HepG2 (cell line): ENCODE data around the gene C5. TPM values are rescaled to one million over a fixed set of nuclear protein-coding genes. Genes with fewer than 3 reads are reported as not detected.

Experiments used
- ATAC-seq: fragments of 200-7000 bp; cut with Tn5 transposase; 3 replicates; pipeline ENCODE4 v1.9.1; 2020; ENCODE audit warnings: mild to moderate bottlenecking, moderate library complexity
- BruUV-seq: library from RNA; stranded (reverse); fragments of 400-500 nt; replicated peaks from 2 replicates; lab custom pipeline; 2021; lab: Mats Ljungman, UMichigan
- CTCF ChIA-PET: fragments of 300-600 bp; formaldehyde crosslinking; extraction: SDS; loops from one replicate; lab custom pipeline; 2021; ENCODE audit warnings: low total read pairs, inconsistent platforms, low intra/inter-chr PET ratio; lab: Yijun Ruan, JAX
- POLR2A ChIA-PET: fragments of 350-600 bp; sonication (Branson Sonifier 250); formaldehyde crosslinking; loops from one replicate; lab custom pipeline; 2020; ENCODE audit warnings: antibody characterized with exemption, inconsistent platforms; lab: Yijun Ruan, JAX
- DNase-seq: peaks from one replicate; pipeline ENCODE4 v3.0.0-alpha.2; 2015; ENCODE audit warnings: low spot score
- FAIRE-seq: peaks from 3 replicates; lab custom pipeline; 2011; peaks lifted over from hg19 to GRCh38; lab: Jason Lieb, UNC
- H2AFZ ChIP-seq: one replicate; pipeline ENCODE4 v1.6.1; 2011; ENCODE audit warnings: low read length, inconsistent platforms
- H3K27ac ChIP-seq: fragments of 300-600 bp; 3 replicates; pipeline ENCODE4 v1.8.0; 2011; ENCODE audit warnings: mixed run types, mild to moderate bottlenecking, mixed read lengths, low read length, inconsistent platforms; ENCODE audit not compliant: insufficient read depth; ENCODE audit errors: extremely low read length
- H3K27me3 ChIP-seq, 2 experiments: fragments of 200-600 bp in 1 of 2; 2 replicates in 1 of 2; 3 replicates in 1 of 2; pipeline versions ENCODE4 v1.6.0 to v1.8.0; 2011; ENCODE audit warnings: low read length in 2 of 2, mild to moderate bottlenecking in 2 of 2, moderate library complexity in 2 of 2, inconsistent platforms in 1 of 2; ENCODE audit not compliant: insufficient read depth in 2 of 2, control insufficient read depth in 1 of 2
- H3K36me3 ChIP-seq, 2 experiments: fragments of 200-600 bp in 1 of 2; replicated peaks in 1 of 2; 2 replicates in 1 of 2; 3 replicates in 1 of 2; pipeline versions ENCODE4 v1.5.1 to v1.8.0; 2011; ENCODE audit warnings: low read length in 2 of 2, inconsistent platforms in 1 of 2; ENCODE audit not compliant: insufficient read depth in 2 of 2, control insufficient read depth in 1 of 2
- H3K4me1 ChIP-seq: 2 replicates; pipeline ENCODE4 v1.5.1; 2012; ENCODE audit warnings: low read length, inconsistent platforms; ENCODE audit not compliant: insufficient read depth
- H3K4me2 ChIP-seq: 2 replicates; pipeline ENCODE4 v1.6.0; 2011; ENCODE audit warnings: low read depth, low read length, inconsistent platforms
- H3K4me3 ChIP-seq, 3 experiments: fragments of 200-600 bp in 1 of 3; sonication (generic), shearing (Covaris generic) in 1 of 3; replicated peaks in 1 of 3; 2 replicates each; pipeline ENCODE4 v1.5.1; 2011 to 2016; ENCODE audit warnings: low read length in 3 of 3, inconsistent platforms in 2 of 3, low read depth in 2 of 3, mild to moderate bottlenecking in 2 of 3, control low read depth in 1 of 3, mixed read lengths in 1 of 3; ENCODE audit not compliant: insufficient read depth in 1 of 3
- H3K79me2 ChIP-seq: one replicate; pipeline ENCODE4 v1.6.1; 2011; ENCODE audit warnings: low read length, inconsistent platforms; ENCODE audit not compliant: insufficient read depth
- H3K9ac ChIP-seq: 2 replicates; pipeline ENCODE4 v1.6.0; 2011; ENCODE audit warnings: mild to moderate bottlenecking, low read depth, low read length, inconsistent platforms; ENCODE audit not compliant: insufficient read depth
- H3K9me3 ChIP-seq: 2 replicates; pipeline ENCODE4 v1.5.1; 2012; ENCODE audit warnings: mild to moderate bottlenecking, low read length
- H4K20me1 ChIP-seq: 2 replicates; pipeline ENCODE4 v1.6.0; 2011; ENCODE audit warnings: inconsistent platforms, mild to moderate bottlenecking, low read length, moderate library complexity; ENCODE audit not compliant: insufficient read depth
- ATF1 ChIP-seq: IDR thresholded peaks from 2 replicates; pipeline ENCODE4 v1.6.1; 2016; ENCODE audit warnings: mild to moderate bottlenecking, control low read depth
- CAMTA2 ChIP-seq: sonication (generic); formaldehyde crosslinking; IDR thresholded peaks from 2 replicates; pipeline ENCODE4 v1.4.0; 2020; ENCODE audit warnings: mild to moderate bottlenecking, missing genetic modification reagents, borderline replicate concordance
- HBP1 ChIP-seq: IDR thresholded peaks from 2 replicates; pipeline ENCODE4 v1.6.1; 2016; ENCODE audit warnings: low read depth, control low read depth
- KDM6A ChIP-seq: IDR thresholded peaks from 2 replicates; pipeline ENCODE4 v1.6.1; 2016; ENCODE audit warnings: low read depth
- NFKB2 ChIP-seq: sonication (generic); formaldehyde crosslinking; IDR thresholded peaks from 2 replicates; pipeline ENCODE4 v1.4.0; 2020; ENCODE audit warnings: missing genetic modification reagents, borderline replicate concordance
- PLRG1 ChIP-seq: fragments of 450-650 bp; conservative IDR thresholded peaks from 2 replicates; pipeline ENCODE4 v1.6.1; 2016
- STAG1 ChIP-seq: sonication (generic); formaldehyde crosslinking; IDR thresholded peaks from 2 replicates; pipeline ENCODE4 v1.4.0; 2020; ENCODE audit warnings: missing genetic modification reagents
- SUZ12 ChIP-seq: fragments of 150-350 bp; IDR thresholded peaks from 2 replicates; pipeline ENCODE4 v1.6.1; 2014; ENCODE audit warnings: low read depth, low read length
- TBX3 ChIP-seq: fragments of 450-650 bp; IDR thresholded peaks from 2 replicates; pipeline ENCODE4 v1.6.1; 2017; ENCODE audit warnings: antibody characterized with exemption, mild to moderate bottlenecking, inconsistent platforms, borderline replicate concordance
- ZBTB10 ChIP-seq: sonication (generic); formaldehyde crosslinking; IDR thresholded peaks from 2 replicates; pipeline ENCODE4 v1.4.0; 2020; ENCODE audit warnings: missing genetic modification reagents, borderline replicate concordance
- ZBTB3 ChIP-seq: sonication (generic); formaldehyde crosslinking; IDR thresholded peaks from 2 replicates; pipeline ENCODE4 v1.4.0; 2020; ENCODE audit warnings: low read depth, mild to moderate bottlenecking, moderate library complexity, missing genetic modification reagents, borderline replicate concordance
- ZBTB34 ChIP-seq: sonication (generic); formaldehyde crosslinking; IDR thresholded peaks from 2 replicates; pipeline ENCODE4 v1.8.0; 2022; ENCODE audit warnings: mild to moderate bottlenecking, missing genetic modification reagents
- ZBTB7A ChIP-seq: sonication (generic); formaldehyde crosslinking; IDR thresholded peaks from 2 replicates; pipeline ENCODE4 v1.8.0; 2022; ENCODE audit warnings: mild to moderate bottlenecking, missing genetic modification reagents
- ZNF326 ChIP-seq: sonication (generic); formaldehyde crosslinking; IDR thresholded peaks from 2 replicates; pipeline ENCODE4 v1.4.0; 2020; ENCODE audit warnings: missing genetic modification reagents, borderline replicate concordance
- ZNF589 ChIP-seq: sonication (generic); formaldehyde crosslinking; conservative IDR thresholded peaks from 2 replicates; pipeline ENCODE4 v1.8.0; 2022; ENCODE audit warnings: mild to moderate bottlenecking, moderate library complexity, missing genetic modification reagents
- ZNF598 ChIP-seq: sonication (generic); formaldehyde crosslinking; IDR thresholded peaks from 2 replicates; pipeline ENCODE4 v1.5.1; 2020; ENCODE audit warnings: mild to moderate bottlenecking, missing genetic modification reagents, borderline replicate concordance
- ZNF615 ChIP-seq: sonication (generic); formaldehyde crosslinking; IDR thresholded peaks from 2 replicates; pipeline ENCODE4 v1.5.0; 2020; ENCODE audit warnings: mild to moderate bottlenecking, missing genetic modification reagents, borderline replicate concordance
- ZNF616 ChIP-seq: sonication (generic); formaldehyde crosslinking; IDR thresholded peaks from 2 replicates; pipeline ENCODE4 v1.5.0; 2020; ENCODE audit warnings: low read depth, mild to moderate bottlenecking, missing genetic modification reagents
- WGBS: methylation state at CpG from one replicate; pipeline ENCODE4 v1.1.6; 2017; ENCODE audit warnings: low lambda C conversion rate; 5-methylcytosine and 5-hydroxymethylcytosine counted together
- in situ Hi-C: cut with HindIII; loops from 2 replicates; pipeline ENCODE4 v1.10.0; 2017; ENCODE audit warnings: low pct_unique_long_range_greater_than_20kb; ENCODE audit not compliant: extremely low pct_ligation_motif_present
- intact Hi-C: fragments of 100-400 bp; cut with micrococcal nuclease; formaldehyde crosslinking; loops from one replicate; pipeline ENCODE4 v1.10.0; 2022; ENCODE audit not compliant: unreplicated experiment
- polyA plus RNA-seq, 8 experiments: library from polyadenylated mRNA; depleted of rRNA in 3 of 8; stranded (reverse) in 7 of 8; unstranded in 1 of 8; fragments of >200 nt; fragmentation: Illumina TruSeq in 4 of 8; extraction: Trizol in 4 of 8; gene quantifications; 2 replicates each; pipeline versions ENCODE4 v1.2.1 to v1.2.3, GENCODE V29; 2011 to 2016; ENCODE audit warnings: low read depth in 4 of 8, missing spikeins in 1 of 8, mixed read lengths in 1 of 8; ENCODE audit not compliant: insufficient read depth in 1 of 8
- total RNA-seq, 5 experiments: library from RNA; depleted of rRNA; stranded (reverse); fragments of >200 nt; fragmentation: Illumina TruSeq; extraction: Trizol; gene quantifications; 2 replicates each; pipeline ENCODE4 v1.2.3, GENCODE V29; 2016; ENCODE audit warnings: low read depth in 1 of 5

The C5 gene
- total and polyA plus RNA-seq, 2 of the 13 experiments (the other 11 are each of a cell fraction or from before 2014, with no cell fraction given) = 57.6 to 192 TPM

- no peak for TF ChIP-seq SUZ12
Measured at GRCh38 chr9:120950421-120951388, 99.4 kb downstream of the C5 start (continued).

- no peak for ATAC-seq
- Histone ChIP-seq H3K4me3 (no peak overlapping the region), H4K20me1 (no peaks in the 10 kb centered on the region), H3K9ac (no peak overlapping the region), H2AFZ (no peak overlapping the region), H3K36me3 (peaks cover 13 to 28% of the 10 kb centered on the region in 2 experiments), H3K9me3 (no peaks in the 10 kb centered on the region), H3K27ac (no peak overlapping the region), H3K27me3 (no peaks in the 10 kb centered on the region), H3K4me2 (no peak overlapping the region), H3K79me2 (no peaks in the 10 kb centered on the region), H3K4me1 (no peaks in the 10 kb centered on the region)
- FAIRE-seq = no peak
- DNase-seq = no peak
- ChIA-PET CTCF (no interaction called here), POLR2A (no interaction called here)
- WGBS = 96% methylated on average over 2 of the region's 2 CpGs
- no TSS peak for BruUV-seq
- intact Hi-C loops = no loop called here
- in situ Hi-C loops = no loop called here
- TF ChIP-seq ZBTB7A (CRISPR knock-in tag) (no peak), ZNF326 (CRISPR knock-in tag) (no peak), ZNF615 (CRISPR knock-in tag) (no peak), TBX3 (no peak), ZBTB34 (no peak), HBP1 (CRISPR knock-in tag) (no peak), ZNF589 (no peak), ZNF616 (CRISPR knock-in tag) (no peak), KDM6A (CRISPR knock-in tag) (no peak), CAMTA2 (CRISPR knock-in tag) (no peak), ZBTB10 (CRISPR knock-in tag) (no peak), PLRG1 (no peak), NFKB2 (CRISPR knock-in tag) (no peak), STAG1 (CRISPR knock-in tag) (no peak), ZNF598 (CRISPR knock-in tag) (no peak), ZBTB3 (CRISPR knock-in tag) (no peak), ATF1 (no peak)
Measured at GRCh38 chr9:120949290-120949689, 100.8 kb downstream of the C5 start.
